Panc1 (cell line): ENCODE results near the gene ITGBL1. TPM values are rescaled to one million over a fixed set of nuclear protein-coding genes. Genes with fewer than 3 reads are reported as not detected.
A peak's percentile ranks its signal among the peaks of the same experiment; 100 is the strongest.

Source experiments
- ATAC-seq: fragments of 200-7000 bp; cut with Tn5 transposase; 2 replicates; pipeline ENCODE4 v1.9.1; 2020; ENCODE audit warnings: mild to moderate bottlenecking, moderate library complexity
- BruUV-seq: library from RNA; stranded (reverse); fragments of 400-500 nt; replicated peaks from 2 replicates; lab custom pipeline; 2021; lab: Mats Ljungman, UMichigan
- CTCF ChIA-PET: fragments of 300-600 bp; sonication (Branson Sonifier 250); formaldehyde crosslinking; loops from one replicate; lab custom pipeline; 2022; ENCODE audit warnings: antibody characterized with exemption; lab: Charles Lee
- POLR2A ChIA-PET: fragments of 300-600 bp; sonication (Branson Sonifier 250); formaldehyde crosslinking; loops from one replicate; lab custom pipeline; 2022; ENCODE audit warnings: antibody characterized with exemption; lab: Charles Lee
- DNase-seq: peaks from one replicate; pipeline ENCODE4 v3.0.0-alpha.2; 2010; ENCODE audit warnings: low read depth, low spot score
- H3K27ac ChIP-seq: 2 replicates; pipeline ENCODE4 v1.5.1; 2011; ENCODE audit warnings: mild to moderate bottlenecking, low read length, inconsistent platforms
- H3K27me3 ChIP-seq: fragments of 200-500 bp; sonication (Bioruptor generic); 2 replicates; pipeline ENCODE4 v1.6.0; 2014; ENCODE audit warnings: low read length, inconsistent platforms; ENCODE audit not compliant: control insufficient read depth, insufficient read depth
- H3K36me3 ChIP-seq: fragments of 200-500 bp; sonication (Bioruptor generic); 2 replicates; pipeline ENCODE4 v1.5.1; 2014; ENCODE audit warnings: inconsistent platforms, mild to moderate bottlenecking, low read length, moderate library complexity; ENCODE audit not compliant: control insufficient read depth, insufficient read depth
- H3K4me1 ChIP-seq: 2 replicates; pipeline ENCODE4 v1.5.1; 2011; ENCODE audit warnings: inconsistent platforms, mild to moderate bottlenecking, low read length, moderate library complexity; ENCODE audit not compliant: control insufficient read depth, insufficient read depth
- H3K4me3 ChIP-seq, 2 experiments: 2 replicates each; pipeline ENCODE4 v1.5.1; 2011 to 2012; ENCODE audit warnings: low read depth in 2 of 2, low read length in 2 of 2, mild to moderate bottlenecking in 2 of 2, inconsistent platforms in 1 of 2, moderate library complexity in 1 of 2
- H3K9me3 ChIP-seq: fragments of 200-500 bp; sonication (Bioruptor generic); 2 replicates; pipeline ENCODE4 v1.5.1; 2014; ENCODE audit warnings: low read depth, mild to moderate bottlenecking, inconsistent platforms, low read length, moderate library complexity; ENCODE audit not compliant: control insufficient read depth, insufficient read depth
- CTCF ChIP-seq: fragments of 450-650 bp; IDR thresholded peaks from 2 replicates; pipeline ENCODE4 v1.5.1; 2017; ENCODE audit warnings: mild to moderate bottlenecking
- POLR2AphosphoS5 ChIP-seq: IDR thresholded peaks from 2 replicates; pipeline ENCODE4 v1.6.1; 2012; ENCODE audit warnings: mild to moderate bottlenecking, low read depth, low read length, moderate library complexity
- REST ChIP-seq, 2 experiments: IDR thresholded peaks; 2 replicates each; pipeline ENCODE4 v1.6.1; 2011 to 2012; ENCODE audit warnings: low read depth in 2 of 2, control low read depth in 1 of 2, low read length in 1 of 2, mild to moderate bottlenecking in 1 of 2, moderate library complexity in 1 of 2; ENCODE audit not compliant: insufficient read depth in 1 of 2
- SIN3A ChIP-seq: IDR thresholded peaks from 2 replicates; pipeline ENCODE4 v1.6.1; 2012; ENCODE audit warnings: low read depth, mild to moderate bottlenecking, low read length, moderate library complexity, borderline replicate concordance; ENCODE audit not compliant: insufficient read depth
- TCF7L2 ChIP-seq: IDR thresholded peaks from 2 replicates; pipeline ENCODE4 v1.6.1; 2011; ENCODE audit warnings: mild to moderate bottlenecking, low read depth, low read length, inconsistent platforms
- in situ Hi-C: cut with HindIII; loops from 2 replicates; pipeline ENCODE4 v1.10.0; 2016; ENCODE audit warnings: low sequenced_read_pairs, low pct_unique_long_range_greater_than_20kb
- intact Hi-C: fragments of 100-400 bp; cut with micrococcal nuclease; formaldehyde crosslinking; loops from one replicate; pipeline ENCODE4 v1.10.0; 2022; ENCODE audit not compliant: unreplicated experiment
- total RNA-seq: library from RNA; stranded (reverse); gene quantifications from one replicate; pipeline ENCODE4 v1.2.1, GENCODE V29; 2021; ENCODE audit not compliant: unreplicated experiment

ITGBL1 gene
- total RNA-seq, 1 experiment from 2014 or later: 14.3 TPM

GRCh38 chr13:101520672-101521071 lies 68.2 kb downstream of the ITGBL1 start:
- no TSS peak for BruUV-seq
- intact Hi-C loops: no loop called here
- CTCF ChIA-PET: no interaction called here
- H3K4me3 ChIP-seq: no peak overlapping the region
- no peaks in the 10 kb centered on the region for H3K9me3 ChIP-seq
- peaks cover 4% of the 10 kb centered on the region; the same call in 1 of the 2 replicates for H3K4me1 ChIP-seq
- in situ Hi-C loops: no loop called here
- ATAC-seq: no peak
- H3K36me3 ChIP-seq: no peaks in the 10 kb centered on the region; the same call in 1 of the 2 replicates
- POLR2A ChIA-PET: no interaction called here
- 0 out of 2 replicates have a peak overlapping the region, but pooled peaks have one; percentile 17 for H3K27ac ChIP-seq
- TF ChIP-seq REST (IDR thresholded peaks at IDR 0.05; ENCODE audit: insufficient read depth in 1 of 2, low read depth in 2 of 2, low read length in 1 of 2) (no peak), POLR2AphosphoS5 (no peak), SIN3A (no peak), TCF7L2 (no peak)
- no peaks in the 10 kb centered on the region for H3K27me3 ChIP-seq
- no peak for DNase-seq

GRCh38 chr13:101521371-101521770 lies 68.9 kb downstream of the ITGBL1 start:
- BruUV-seq: no TSS peak
- Histone ChIP-seq H3K4me1 (peaks cover 4% of the 10 kb centered on the region; the same call in 1 of the 2 replicates), H3K27me3 (no peaks in the 10 kb centered on the region), H3K36me3 (no peaks in the 10 kb centered on the region; the same call in 1 of the 2 replicates), H3K9me3 (no peaks in the 10 kb centered on the region), H3K4me3 (no peak overlapping the region), H3K27ac (no peak overlapping the region; the same call in 1 of the 2 replicates)
- POLR2A ChIA-PET: no interaction called here
- DNase-seq: no peak
- intact Hi-C loops (no loop called here), in situ Hi-C loops (no loop called here)
- TF ChIP-seq SIN3A (no peak), CTCF (no peak)
- no peak for ATAC-seq
- CTCF ChIA-PET: no interaction called here

- Histone ChIP-seq H3K4me3 (no peak overlapping the region), H3K9me3 (no peaks in the 10 kb centered on the region), H3K27me3 (no peaks in the 10 kb centered on the region), H3K4me1 (peaks cover 4% of the 10 kb centered on the region; the same call in 1 of the 2 replicates), H3K27ac (peak overlapping the region; percentile 44; the same call in 1 of the 2 replicates), H3K36me3 (no peaks in the 10 kb centered on the region; the same call in 1 of the 2 replicates)
- DNase-seq: no peak
- ChIA-PET CTCF (no interaction called here), POLR2A (interaction anchor here (0.7 kb wide), 1 partner anchor 1652 kb away, joined by 3 read pairs; no protein-coding TSS in a partner anchor)
- no TSS peak for BruUV-seq
- TF ChIP-seq REST (IDR thresholded peaks at IDR 0.05; ENCODE audit: insufficient read depth in 1 of 2, low read depth in 2 of 2, low read length in 1 of 2) (no peak), POLR2AphosphoS5 (no peak), CTCF (no peak), TCF7L2 (no peak), SIN3A (no peak)
- intact Hi-C loops (no loop called here), in situ Hi-C loops (no loop called here)
- ATAC-seq: no peak
These were observed 70.1 kb downstream of the ITGBL1 start for GRCh38 chr13:101522607-101523006.
